GM12873 (cell line): ENCODE results near the gene ESRRB.

Source experiments
- CTCF ChIP-seq: IDR thresholded peaks from 2 replicates; pipeline ENCODE4 v1.5.1; 2012; ENCODE audit warnings: low read depth, mild to moderate bottlenecking, moderate library complexity, low read length, control low read depth; ENCODE audit not compliant: insufficient read depth; ENCODE audit errors: missing control alignments

ESRRB gene

GRCh38 chr14:76423534-76423933 lies 47.6 kb downstream of the ESRRB start:
- no peak for TF ChIP-seq CTCF

GRCh38 chr14:76424359-76424758 lies 48.4 kb downstream of the ESRRB start:
- no peak for TF ChIP-seq CTCF

GRCh38 chr14:76426161-76426696 lies 50.3 kb downstream of the ESRRB start:
- TF ChIP-seq CTCF, result no peak

- no peak for TF ChIP-seq CTCF
These were observed 52.7 kb downstream of the ESRRB start for GRCh38 chr14:76428611-76429010.

- no peak for TF ChIP-seq CTCF
These were observed 54.1 kb downstream of the ESRRB start for GRCh38 chr14:76430017-76430416.

GRCh38 chr14:76430475-76430980 lies 54.6 kb downstream of the ESRRB start:
- no peak for TF ChIP-seq CTCF

- TF ChIP-seq CTCF, result no peak
These were observed 55.6 kb downstream of the ESRRB start for GRCh38 chr14:76431538-76431937.
